Effector memory CD8-positive, alpha-beta T cell (primary cell): ENCODE results near the gene ANKS1A.
"Not testable (repeated sequence)": the region's sequence is repeated elsewhere in the genome, so short reads cannot be mapped to it uniquely, and the experiment has no call there.

ENCODE experiments used
- ATAC-seq: fragments of 150-1000 bp; cut with Tn5 transposase; replicated peaks from 2 replicates; pipeline ENCODE4 v1.10.0; 2021; ENCODE audit warnings: mild to moderate bottlenecking, moderate library complexity
- DNase-seq, 3 experiments: peaks; one replicate each; pipeline ENCODE4 v3.0.0; 2021
- H3K27ac Mint-ChIP-seq, 2 donors: one replicate each; pipeline ENCODE4 v1.8.0; 2022; ENCODE audit warnings: mild to moderate bottlenecking in 2 of 2, mixed read lengths in 2 of 2, moderate library complexity in 2 of 2
- H3K27me3 Mint-ChIP-seq, 2 donors: one replicate each; pipeline ENCODE4 v1.8.0; 2022; ENCODE audit warnings: mixed read lengths in 2 of 2
- H3K36me3 Mint-ChIP-seq: one replicate; pipeline ENCODE4 v1.8.0; 2022; ENCODE audit warnings: mild to moderate bottlenecking, moderate library complexity, mixed read lengths; ENCODE audit not compliant: insufficient read depth
- H3K4me1 Mint-ChIP-seq, 2 donors: one replicate each; pipeline ENCODE4 v1.8.0; 2022; ENCODE audit warnings: low read depth in 2 of 2, mixed read lengths in 2 of 2
- H3K4me3 Mint-ChIP-seq, 2 donors: one replicate each; pipeline ENCODE4 v1.8.0; 2022; ENCODE audit warnings: mild to moderate bottlenecking in 2 of 2, mixed read lengths in 2 of 2, moderate library complexity in 2 of 2
- H3K9me3 Mint-ChIP-seq, 2 donors: one replicate each; pipeline ENCODE4 v1.8.0; 2022; ENCODE audit warnings: mixed read lengths in 2 of 2

Gene ANKS1A

DNA sequence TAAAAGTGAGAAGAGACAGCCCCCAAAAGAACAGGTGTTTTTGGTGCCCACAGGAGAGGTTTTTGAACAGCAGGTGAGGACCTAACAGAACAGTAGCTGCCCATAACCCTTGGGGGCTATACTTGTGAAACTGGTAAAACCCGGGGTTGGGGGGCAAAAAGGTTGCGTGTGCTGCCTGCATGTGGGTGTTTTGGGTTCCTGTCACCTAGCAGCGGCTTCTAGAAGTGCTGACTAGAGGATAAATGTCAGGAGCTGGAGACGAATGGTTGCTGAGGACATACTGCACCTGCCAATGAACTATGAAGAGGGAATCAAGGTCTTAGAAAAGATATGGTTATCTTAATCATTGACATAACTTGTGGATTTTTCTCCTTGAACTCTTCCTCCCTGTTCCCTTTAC, 17.2 kb upstream of the ANKS1A start:
- Mint-ChIP-seq H3K9me3 (no peaks in the 10 kb centered on the region), H3K36me3 (peaks cover 36% of the 10 kb centered on the region), H3K4me3 (no peak overlapping the region), H3K4me1 (no peaks in the 10 kb centered on the region), H3K27me3 (no peaks in the 10 kb centered on the region), H3K27ac (no peak overlapping the region)
- ATAC-seq (no peak), DNase-seq (no peak)

DNA sequence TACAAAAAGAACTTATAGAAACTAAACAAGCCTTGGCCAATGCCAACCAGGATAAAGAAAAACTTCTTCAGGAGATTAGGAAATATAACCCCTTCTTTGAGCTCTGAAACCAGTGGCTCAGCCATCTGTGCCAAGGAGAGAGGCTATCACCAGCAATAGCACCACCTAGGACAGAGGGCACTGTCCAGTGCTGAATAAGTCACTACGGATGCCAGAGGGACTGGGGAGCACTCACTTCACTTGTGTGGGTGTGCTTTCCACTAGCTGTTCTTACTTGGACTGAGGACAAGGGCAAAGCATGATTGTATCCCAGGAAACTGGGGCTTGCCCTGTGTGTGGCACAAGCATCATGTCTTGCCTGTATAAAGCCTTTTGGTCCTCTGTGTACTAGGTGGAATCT, 16.7 kb upstream of the ANKS1A start:
- Mint-ChIP-seq H3K4me1 (no peaks in the 10 kb centered on the region), H3K27ac (no peak overlapping the region), H3K4me3 (no peak overlapping the region), H3K36me3 (peaks cover 36% of the 10 kb centered on the region), H3K9me3 (no peaks in the 10 kb centered on the region), H3K27me3 (no peaks in the 10 kb centered on the region)
- DNase-seq (no peak), ATAC-seq (no peak)

GRCh38 chr6:34875292-34876213, 13.5 kb upstream of the ANKS1A start:
- H3K36me3 Mint-ChIP-seq: peaks cover 52% of the 10 kb centered on the region
- no peaks in the 10 kb centered on the region for H3K4me1 Mint-ChIP-seq
- no peak overlapping the region for H3K4me3 Mint-ChIP-seq
- H3K9me3 Mint-ChIP-seq: no peaks in the 10 kb centered on the region
- H3K27ac Mint-ChIP-seq: no peak overlapping the region
- no peak for DNase-seq
- ATAC-seq: no peak
- no peaks in the 10 kb centered on the region for H3K27me3 Mint-ChIP-seq

DNA sequence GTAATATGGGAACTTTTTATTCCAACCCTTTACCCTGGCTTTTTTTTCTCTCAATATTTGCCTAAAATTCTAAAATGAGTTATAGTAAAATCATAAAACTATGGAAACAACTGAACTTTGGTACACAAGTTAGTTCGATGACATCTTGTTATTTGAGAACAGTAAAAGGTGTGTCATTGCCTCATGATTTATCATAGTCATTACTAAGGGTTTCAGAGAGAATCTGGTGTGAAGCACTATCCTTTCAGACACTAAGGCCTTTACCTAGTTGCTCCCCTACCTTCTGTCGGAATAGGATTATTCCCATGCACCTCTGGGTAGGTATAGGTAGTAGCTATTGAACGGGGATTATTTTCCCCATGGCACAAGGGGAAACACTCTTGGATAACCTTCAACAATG, 12.6 kb upstream of the ANKS1A start:
- peaks cover 56% of the 10 kb centered on the region for H3K36me3 Mint-ChIP-seq
- H3K27me3 Mint-ChIP-seq: no peaks in the 10 kb centered on the region
- DNase-seq (no peak), ATAC-seq (no peak)
- no peak overlapping the region for H3K4me3 Mint-ChIP-seq
- H3K9me3 Mint-ChIP-seq: no peaks in the 10 kb centered on the region
- peak overlapping the region in 1 of 2 donors; percentile 2 for H3K27ac Mint-ChIP-seq
- H3K4me1 Mint-ChIP-seq: no peaks in the 10 kb centered on the region

DNA sequence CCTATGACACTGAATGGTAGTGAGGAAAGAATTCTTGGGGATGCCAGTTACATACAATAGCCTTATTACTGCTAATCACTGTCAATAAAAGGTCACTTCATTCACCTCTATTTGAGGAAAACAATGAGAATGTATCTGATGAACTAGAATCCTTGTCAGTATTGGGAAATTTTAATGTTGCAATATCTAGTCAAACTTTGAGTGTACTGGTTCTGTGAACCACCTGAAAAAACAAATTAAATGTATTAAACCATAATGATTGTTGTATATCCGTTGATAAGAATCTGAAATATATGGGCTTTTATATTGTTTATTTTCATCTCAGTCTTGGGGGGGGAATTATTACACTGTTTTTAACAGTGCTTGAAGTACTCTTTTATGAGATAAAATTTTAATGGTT, 11.8 kb upstream of the ANKS1A start:
- Mint-ChIP-seq H3K4me3 (no peak overlapping the region), H3K27me3 (no peaks in the 10 kb centered on the region), H3K4me1 (no peaks in the 10 kb centered on the region), H3K36me3 (peaks cover 60% of the 10 kb centered on the region), H3K9me3 (no peaks in the 10 kb centered on the region), H3K27ac (peak overlapping the region in 1 of 2 donors; percentile 2)
- no peak for DNase-seq
- ATAC-seq: no peak

DNA sequence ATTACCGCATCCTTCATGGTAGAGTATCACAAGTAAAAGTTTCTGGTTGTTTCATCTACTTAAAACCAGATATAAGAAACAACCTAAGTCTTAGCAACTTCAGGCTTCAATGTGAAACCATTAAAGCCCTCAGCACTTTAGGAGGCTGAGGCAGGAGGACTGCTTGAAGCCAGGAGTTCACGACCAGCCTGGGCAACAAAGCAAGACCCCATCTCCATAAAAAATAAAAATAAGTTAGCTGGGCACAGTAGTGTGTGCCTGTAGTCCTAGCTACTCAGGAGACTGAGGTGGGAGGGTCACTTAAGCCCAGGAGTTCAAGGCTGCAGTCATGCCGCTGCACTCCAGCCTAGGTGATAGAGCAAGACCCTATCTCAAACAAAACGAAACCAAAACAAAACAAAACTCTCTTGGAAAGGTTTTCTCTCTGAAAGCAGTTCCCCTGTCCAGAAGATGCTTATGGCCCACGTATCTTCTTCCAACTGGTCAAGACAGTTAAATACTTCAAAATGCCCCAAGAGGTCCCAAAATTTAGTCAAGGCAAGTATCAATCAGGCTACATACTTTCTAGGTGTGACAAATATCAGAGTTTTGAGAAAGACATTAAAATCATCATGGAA, 11.1 kb upstream of the ANKS1A start:
- no peaks in the 10 kb centered on the region for H3K9me3 Mint-ChIP-seq
- H3K4me1 Mint-ChIP-seq: no peaks in the 10 kb centered on the region
- H3K4me3 Mint-ChIP-seq: no peak overlapping the region
- H3K27ac Mint-ChIP-seq: peak overlapping the region; percentile 25 to 32
- ATAC-seq (no peak), DNase-seq (no peak)
- peaks cover 64% of the 10 kb centered on the region for H3K36me3 Mint-ChIP-seq
- H3K27me3 Mint-ChIP-seq: no peaks in the 10 kb centered on the region

DNA sequence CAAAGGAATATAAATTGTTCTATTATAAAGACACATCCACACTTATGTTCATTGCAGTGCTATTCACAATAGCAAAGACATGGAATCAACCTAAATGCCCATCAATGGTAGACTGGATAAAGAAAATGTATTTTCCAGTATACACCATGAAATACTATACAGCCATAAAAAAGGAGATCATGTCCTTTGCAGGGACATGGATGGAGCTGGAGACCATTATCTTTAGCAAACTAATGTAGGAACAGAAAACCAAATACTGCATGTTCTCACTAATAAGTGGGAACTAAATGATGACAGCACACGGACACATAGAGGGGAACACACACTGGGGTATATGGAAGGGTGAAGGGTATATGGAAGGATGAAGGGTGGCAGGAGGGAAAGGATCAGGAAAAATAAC, 5.0 kb upstream of the ANKS1A start:
- H3K27me3 Mint-ChIP-seq, DNase-seq, ATAC-seq, H3K27ac Mint-ChIP-seq, H3K4me3 Mint-ChIP-seq, H3K9me3 Mint-ChIP-seq: not testable (repeated sequence)
- Mint-ChIP-seq H3K36me3 (peaks cover 62% of the 10 kb centered on the region), H3K4me1 (peaks cover 16 to 32% of the 10 kb centered on the region in 2 donors)

DNA sequence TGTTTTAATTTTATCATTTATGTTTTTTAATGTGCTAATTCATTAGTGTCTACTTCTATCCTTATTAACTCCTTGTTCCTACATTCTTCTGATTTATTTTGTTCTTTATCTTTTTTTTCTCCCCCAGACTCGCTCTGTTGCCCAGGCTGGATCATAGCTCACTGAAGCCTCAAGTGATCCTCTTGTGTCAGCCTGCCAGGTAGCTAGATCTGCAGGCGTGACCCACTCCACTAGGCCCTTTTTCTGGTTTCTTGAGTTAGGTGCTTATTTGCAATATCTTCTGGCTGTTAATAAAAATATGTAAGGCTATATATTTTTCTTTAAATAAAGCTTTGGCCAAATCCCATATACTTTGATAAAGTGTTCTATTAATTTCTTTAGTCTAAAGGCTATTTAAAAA, 4.1 kb upstream of the ANKS1A start:
- Mint-ChIP-seq H3K36me3 (peaks cover 63% of the 10 kb centered on the region), H3K27me3 (no peaks in the 10 kb centered on the region), H3K27ac (peak overlapping the region in 1 of 2 donors; percentile 99), H3K4me1 (peaks cover 18 to 35% of the 10 kb centered on the region in 2 donors), H3K9me3 (no peaks in the 10 kb centered on the region), H3K4me3 (no peak overlapping the region)
- DNase-seq (no peak), ATAC-seq (no peak)

- not testable (repeated sequence) for DNase-seq, ATAC-seq, H3K27me3 Mint-ChIP-seq, H3K9me3 Mint-ChIP-seq
- Mint-ChIP-seq H3K36me3 (peaks cover 64% of the 10 kb centered on the region), H3K4me1 (peaks cover 24 to 43% of the 10 kb centered on the region in 2 donors), H3K4me3 (peak overlapping the region; percentile 22 to 33), H3K27ac (peak overlapping the region; percentile 15 to 99)
Measured at GRCh38 chr6:34885837-34886236, 3.2 kb upstream of the ANKS1A start.

DNA sequence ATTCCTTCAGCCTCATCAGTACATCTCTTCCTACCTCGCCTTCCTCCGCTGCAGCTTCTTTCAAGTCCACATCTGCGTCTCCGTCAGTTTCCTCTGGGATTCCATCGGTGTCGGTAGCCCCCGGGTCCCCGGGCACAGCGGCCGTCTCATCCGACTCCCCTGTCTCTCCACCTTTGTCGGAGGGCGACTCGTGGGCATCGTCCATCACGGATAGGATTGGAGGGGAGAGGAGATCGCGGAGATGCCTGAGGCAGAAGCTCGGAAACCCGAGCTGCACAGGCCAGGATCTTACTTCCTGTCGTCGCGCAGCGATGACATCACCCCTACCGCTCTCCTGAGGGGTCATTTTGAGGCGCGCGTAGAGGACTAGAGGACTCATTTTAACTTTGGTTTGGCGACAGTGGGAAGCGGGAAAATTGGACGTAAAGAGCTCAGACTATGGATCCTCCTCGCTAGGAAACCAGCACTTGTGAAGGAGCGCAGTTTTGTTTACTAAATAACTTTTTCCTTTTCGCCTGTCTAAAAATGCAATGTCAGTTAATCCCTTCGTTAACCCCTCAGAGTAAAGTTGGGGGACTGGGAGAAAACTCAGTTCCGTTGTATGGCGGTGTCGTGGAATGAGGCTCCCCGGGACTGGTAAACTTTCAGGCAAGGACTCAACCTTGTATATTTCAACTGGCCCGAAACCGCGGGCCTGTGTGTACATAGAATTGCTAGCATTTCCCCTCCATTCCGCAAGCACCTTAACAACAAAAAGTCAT, 1.1 kb upstream of the ANKS1A start, which contains the start of gene TAF11:
Gene TAF11 (minus strand): TSS at position 290 of the 761 bp plus-strand sequence. CDS start 85 bp downstream, at position 205.
- H3K27me3 Mint-ChIP-seq: no peaks in the 10 kb centered on the region
- H3K4me1 Mint-ChIP-seq: peaks cover 30 to 56% of the 10 kb centered on the region in 2 donors

DNA sequence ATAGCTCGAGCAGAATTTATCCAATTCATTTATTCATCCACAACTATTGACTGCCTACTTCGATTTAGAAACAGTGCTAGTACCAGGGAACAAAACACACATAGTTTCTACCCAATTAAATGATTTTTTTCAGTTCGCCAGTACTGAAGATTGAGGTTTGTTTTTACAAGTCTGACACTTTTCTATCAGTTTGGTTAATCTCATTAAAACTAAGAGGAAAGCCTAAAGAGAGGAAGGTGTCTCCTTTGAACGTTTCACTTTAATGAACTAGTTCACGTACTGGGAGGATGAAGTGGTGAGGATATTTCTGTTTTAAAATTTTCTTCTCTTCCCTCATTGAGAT, 570 bp upstream of the ANKS1A start:
- Mint-ChIP-seq H3K36me3 (peaks cover 52% of the 10 kb centered on the region), H3K9me3 (no peaks in the 10 kb centered on the region), H3K27ac (peak overlapping the region; percentile 99 to 100), H3K27me3 (no peaks in the 10 kb centered on the region), H3K4me1 (peaks cover 30 to 56% of the 10 kb centered on the region in 2 donors), H3K4me3 (peak overlapping the region; percentile 97 to 100)
- peak; percentile 11 for ATAC-seq
- DNase-seq: no peak

More for the DNA sequence above, 1.1 kb upstream of the ANKS1A start, which contains the start of gene TAF11:
- peak; percentile 71 for ATAC-seq
- no peaks in the 10 kb centered on the region for H3K9me3 Mint-ChIP-seq
- peak; percentile 84 to 86 (median 85) for DNase-seq
- H3K4me3 Mint-ChIP-seq: peak within 1 kb of the TSS; percentile 97 to 100
- H3K27ac Mint-ChIP-seq: peak within 1 kb of the TSS; percentile 99 to 100
- peaks cover 52% of the 10 kb centered on the region for H3K36me3 Mint-ChIP-seq

- ATAC-seq: no peak
- no peak for DNase-seq
- Mint-ChIP-seq H3K4me3 (peak overlapping the region; percentile 97 to 100), H3K27ac (peak overlapping the region; percentile 99 to 100), H3K27me3 (no peaks in the 10 kb centered on the region), H3K36me3 (peaks cover 43% of the 10 kb centered on the region), H3K9me3 (no peaks in the 10 kb centered on the region), H3K4me1 (peaks cover 28 to 48% of the 10 kb centered on the region in 2 donors)
Measured at GRCh38 chr6:34890533-34890925, 1.5 kb downstream of the ANKS1A start.

DNA sequence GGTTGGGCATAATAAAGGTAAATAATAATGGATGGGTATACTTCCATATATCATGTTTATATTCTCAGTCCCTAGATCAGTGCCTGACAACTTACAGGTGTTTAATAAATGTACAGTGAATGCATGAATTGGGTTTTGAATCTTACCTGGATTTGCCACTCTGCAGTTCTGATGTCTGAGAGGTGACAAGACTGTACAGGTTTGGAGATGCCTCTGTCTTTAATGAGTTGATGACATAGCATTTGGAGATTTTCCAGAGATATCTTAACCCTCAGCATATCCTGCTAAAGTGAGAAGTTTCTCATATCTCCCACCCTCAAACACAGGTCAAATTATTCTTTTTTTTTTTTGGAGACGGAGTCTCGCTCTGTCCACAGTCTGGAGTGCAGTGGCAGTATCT, 2.2 kb downstream of the ANKS1A start:
- H3K36me3 Mint-ChIP-seq: peaks cover 38% of the 10 kb centered on the region
- H3K4me1 Mint-ChIP-seq: peaks cover 28 to 48% of the 10 kb centered on the region in 2 donors
- no peaks in the 10 kb centered on the region for H3K27me3 Mint-ChIP-seq
- no peaks in the 10 kb centered on the region for H3K9me3 Mint-ChIP-seq
- H3K4me3 Mint-ChIP-seq: no peak overlapping the region
- peak overlapping the region in 1 of 2 donors; percentile 99 for H3K27ac Mint-ChIP-seq
- DNase-seq: no peak
- no peak for ATAC-seq
